ENCODE measurements around the gene CLEC4F. TPM values are rescaled to one million over a fixed set of nuclear protein-coding genes. Genes with fewer than 3 reads are reported as not detected.

The CLEC4F gene
- total and polyA plus RNA-seq, 9 donors, result 0.11 to 1.4 (median 0.42) TPM; not detected in 1

DNA sequence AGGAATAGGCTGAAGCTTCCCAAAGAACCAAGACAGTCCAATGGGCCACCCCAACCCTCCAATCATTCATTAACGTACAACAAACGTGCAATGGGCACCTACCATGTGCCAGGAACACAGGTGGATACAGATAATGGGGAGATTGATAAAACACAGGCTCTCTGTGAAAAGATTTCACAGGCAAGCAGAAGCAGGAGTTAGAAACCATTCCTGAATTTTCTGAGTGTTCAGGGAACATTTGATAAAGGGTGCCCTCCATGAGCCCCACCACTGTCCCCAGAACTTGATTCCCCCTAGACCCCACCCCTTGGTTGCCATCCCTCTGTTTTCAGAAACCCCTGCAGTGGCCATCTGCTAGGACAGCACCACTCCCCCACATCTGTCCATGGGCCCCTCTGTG lies 13.7 kb upstream of the CLEC4F start:
- Histone ChIP-seq H3K27me3 (no peaks in the 10 kb centered on the region), H3K4me3 (no peak overlapping the region), H3K27ac (no peak overlapping the region), H3K9me3 (no peaks in the 10 kb centered on the region), H3K36me3 (no peaks in the 10 kb centered on the region), H3K4me1 (ENCODE audit: insufficient read depth) (no peaks in the 10 kb centered on the region)
- TF ChIP-seq, protein P1, sequence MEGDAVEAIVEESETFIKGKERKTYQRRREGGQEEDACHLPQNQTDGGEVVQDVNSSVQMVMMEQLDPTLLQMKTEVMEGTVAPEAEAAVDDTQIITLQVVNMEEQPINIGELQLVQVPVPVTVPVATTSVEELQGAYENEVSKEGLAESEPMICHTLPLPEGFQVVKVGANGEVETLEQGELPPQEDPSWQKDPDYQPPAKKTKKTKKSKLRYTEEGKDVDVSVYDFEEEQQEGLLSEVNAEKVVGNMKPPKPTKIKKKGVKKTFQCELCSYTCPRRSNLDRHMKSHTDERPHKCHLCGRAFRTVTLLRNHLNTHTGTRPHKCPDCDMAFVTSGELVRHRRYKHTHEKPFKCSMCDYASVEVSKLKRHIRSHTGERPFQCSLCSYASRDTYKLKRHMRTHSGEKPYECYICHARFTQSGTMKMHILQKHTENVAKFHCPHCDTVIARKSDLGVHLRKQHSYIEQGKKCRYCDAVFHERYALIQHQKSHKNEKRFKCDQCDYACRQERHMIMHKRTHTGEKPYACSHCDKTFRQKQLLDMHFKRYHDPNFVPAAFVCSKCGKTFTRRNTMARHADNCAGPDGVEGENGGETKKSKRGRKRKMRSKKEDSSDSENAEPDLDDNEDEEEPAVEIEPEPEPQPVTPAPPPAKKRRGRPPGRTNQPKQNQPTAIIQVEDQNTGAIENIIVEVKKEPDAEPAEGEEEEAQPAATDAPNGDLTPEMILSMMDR (IDR thresholded peaks at IDR 0.05), result no peak
- TF ChIP-seq POLR2A (IDR thresholded peaks at IDR 0.05) (no peak), EP300 (IDR thresholded peaks at IDR 0.05) (no peak)
- no peak for DNase-seq
- 66 to 79% (median 78%) methylated on average over 2 of the region's 2 CpGs for WGBS, 3 donors
- intact Hi-C loops (cut with DNase I), result no loop called here

GRCh38 chr2:70833246-70833645 lies 12.8 kb upstream of the CLEC4F start:
- Histone ChIP-seq H3K27ac (no peak overlapping the region), H3K27me3 (no peaks in the 10 kb centered on the region), H3K4me1 (ENCODE audit: insufficient read depth) (no peaks in the 10 kb centered on the region), H3K4me3 (no peak overlapping the region), H3K9me3 (no peaks in the 10 kb centered on the region), H3K36me3 (no peaks in the 10 kb centered on the region)
- intact Hi-C loops (cut with DNase I), result no loop called here
- WGBS, 3 donors, result 68 to 78% (median 74%) methylated on average over 1 of the region's 1 CpG
- DNase-seq, result no peak
- TF ChIP-seq EP300 (IDR thresholded peaks at IDR 0.05), result no peak
- no peak for TF ChIP-seq POLR2A (IDR thresholded peaks at IDR 0.05)
- TF ChIP-seq, protein P1 (IDR thresholded peaks at IDR 0.05), result no peak

DNA sequence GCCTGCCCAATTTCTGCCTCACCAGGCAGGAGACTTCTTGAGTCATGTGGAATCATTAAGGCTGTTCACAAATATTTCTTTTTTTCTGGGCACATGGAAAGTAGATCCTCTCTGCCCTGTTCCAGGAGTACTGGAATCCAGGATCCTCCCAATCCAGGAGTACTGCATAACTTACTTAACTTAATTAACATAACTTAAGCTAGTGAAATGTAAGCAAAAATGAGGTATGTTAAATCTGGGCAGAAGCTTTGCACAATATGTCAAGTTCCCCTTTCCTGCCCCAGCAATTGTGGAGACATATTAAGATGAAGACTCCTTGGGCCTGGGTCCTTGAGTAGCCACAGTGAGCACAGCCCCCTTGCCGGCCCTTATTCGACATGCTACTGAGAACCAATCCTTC lies 12.0 kb upstream of the CLEC4F start:
- Histone ChIP-seq H3K4me3 (no peak overlapping the region), H3K36me3 (no peaks in the 10 kb centered on the region), H3K9me3 (no peaks in the 10 kb centered on the region), H3K4me1 (ENCODE audit: insufficient read depth) (no peaks in the 10 kb centered on the region), H3K27ac (no peak overlapping the region), H3K27me3 (no peaks in the 10 kb centered on the region)
- TF ChIP-seq POLR2A (IDR thresholded peaks at IDR 0.05) (no peak), EP300 (IDR thresholded peaks at IDR 0.05) (no peak)
- TF ChIP-seq, protein P1 (IDR thresholded peaks at IDR 0.05), result no peak
- 85 to 87% (median 86%) methylated on average over 2 of the region's 2 CpGs for WGBS, 3 donors
- DNase-seq, result no peak
- intact Hi-C loops (cut with DNase I), result no loop called here

GRCh38 chr2:70831861-70832260 lies 11.5 kb upstream of the CLEC4F start:
- Histone ChIP-seq H3K36me3 (no peaks in the 10 kb centered on the region), H3K27me3 (no peaks in the 10 kb centered on the region), H3K4me3 (no peak overlapping the region), H3K27ac (no peak overlapping the region), H3K9me3 (no peaks in the 10 kb centered on the region), H3K4me1 (ENCODE audit: insufficient read depth) (no peaks in the 10 kb centered on the region)
- no peak for DNase-seq
- TF ChIP-seq EP300 (IDR thresholded peaks at IDR 0.05) (no peak), POLR2A (IDR thresholded peaks at IDR 0.05) (no peak)
- TF ChIP-seq, protein P1 (IDR thresholded peaks at IDR 0.05), result no peak
- intact Hi-C loops (cut with DNase I), result no loop called here
- WGBS, 3 donors, result 79 to 84% (median 81%) methylated on average over 6 of the region's 6 CpGs

Data from ovary (tissue), 9 donors.